Activated CD4-positive, alpha-beta T cell treated with anti-CD3 and anti-CD28 coated beads for 48 hours (primary cell): ENCODE measurements around the gene UNC79.
"Not testable (repeated sequence)": the region's sequence is repeated elsewhere in the genome, so short reads cannot be mapped to it uniquely, and the experiment has no call there.

ENCODE experiments used
- DNase-seq: peaks from one replicate; pipeline ENCODE4 v3.0.0-alpha.2; 2020

UNC79 gene

DNA sequence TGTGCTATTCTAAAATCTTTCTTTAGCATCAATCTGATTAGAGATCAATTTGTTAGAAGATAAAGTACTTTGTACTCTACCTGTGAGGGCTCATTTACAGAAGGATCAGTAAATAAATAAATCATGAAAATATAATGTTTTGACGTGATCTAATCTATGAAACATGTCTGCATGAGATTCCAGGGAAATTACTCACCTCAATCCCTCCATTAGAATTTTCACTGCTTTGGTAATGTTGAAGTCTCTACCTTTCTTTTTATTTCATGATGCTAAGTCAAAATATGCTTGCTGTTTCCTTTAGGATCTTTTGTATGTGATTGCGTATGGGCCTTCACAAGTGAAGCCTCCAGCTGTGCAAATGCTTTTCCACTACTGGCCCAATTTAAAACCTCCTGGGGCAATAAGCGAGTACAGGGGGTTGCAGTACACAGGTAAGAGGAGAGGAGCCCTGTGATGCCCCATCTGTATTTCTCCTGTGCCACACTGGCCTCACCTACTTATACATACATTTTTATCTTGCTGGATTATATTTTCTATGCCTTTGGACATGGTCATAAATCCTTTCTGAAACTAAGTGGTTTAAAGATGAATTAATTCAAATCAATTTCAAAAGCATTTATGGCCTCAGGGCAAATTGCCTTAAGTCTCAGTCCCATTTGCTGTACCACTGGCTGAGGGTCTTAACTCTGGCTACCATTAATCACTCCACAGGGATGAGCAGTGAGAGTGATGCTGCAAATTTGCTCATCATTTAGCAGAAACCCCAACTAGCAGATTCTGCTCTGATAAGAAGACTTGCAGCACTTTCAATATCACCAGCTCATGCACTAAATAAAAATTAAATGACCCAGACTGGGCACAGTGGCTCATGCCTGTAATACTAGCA is 66.4 kb downstream of the UNC79 start:
- DNase-seq, result no peak

DNA sequence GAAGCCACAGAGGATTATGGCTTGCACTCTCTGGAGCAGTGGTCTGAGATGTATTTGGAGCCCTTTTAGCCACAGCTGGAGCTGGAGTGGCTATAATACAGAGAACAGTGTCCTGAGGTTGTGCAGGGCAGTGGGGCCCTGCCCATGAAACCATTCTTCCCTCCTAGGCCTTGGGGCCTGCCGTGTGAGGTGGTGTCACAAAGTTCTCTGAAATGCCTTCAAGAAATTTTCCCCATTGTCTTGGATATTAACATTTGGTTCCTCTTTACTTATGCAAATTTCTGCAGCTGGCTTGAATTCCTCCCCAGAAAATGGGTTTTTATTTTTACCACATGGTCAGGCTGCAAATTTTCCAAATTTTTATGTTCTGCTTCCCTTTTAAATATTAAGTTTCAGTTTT is 79.3 kb downstream of the UNC79 start:
- DNase-seq, result no peak

DNA sequence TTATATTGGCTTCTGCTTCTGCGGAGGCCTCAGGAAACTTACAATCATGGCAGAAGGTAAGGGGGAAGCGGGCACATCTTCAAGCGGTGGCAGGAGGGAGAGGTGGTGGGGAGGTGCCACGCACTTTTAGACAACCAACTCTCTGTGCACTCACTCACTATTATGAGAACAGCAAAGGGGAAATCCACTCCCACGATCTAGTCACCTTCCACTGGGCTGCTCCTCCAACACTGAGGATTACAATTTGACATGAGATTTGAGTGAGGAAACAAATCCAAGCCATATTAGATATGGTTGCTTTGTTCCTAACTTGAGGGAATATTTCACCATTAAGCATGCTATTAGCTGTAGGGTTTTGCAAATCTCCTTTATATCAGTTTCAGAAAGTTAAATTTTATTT is 80.3 kb downstream of the UNC79 start:
- no peak for DNase-seq

DNA sequence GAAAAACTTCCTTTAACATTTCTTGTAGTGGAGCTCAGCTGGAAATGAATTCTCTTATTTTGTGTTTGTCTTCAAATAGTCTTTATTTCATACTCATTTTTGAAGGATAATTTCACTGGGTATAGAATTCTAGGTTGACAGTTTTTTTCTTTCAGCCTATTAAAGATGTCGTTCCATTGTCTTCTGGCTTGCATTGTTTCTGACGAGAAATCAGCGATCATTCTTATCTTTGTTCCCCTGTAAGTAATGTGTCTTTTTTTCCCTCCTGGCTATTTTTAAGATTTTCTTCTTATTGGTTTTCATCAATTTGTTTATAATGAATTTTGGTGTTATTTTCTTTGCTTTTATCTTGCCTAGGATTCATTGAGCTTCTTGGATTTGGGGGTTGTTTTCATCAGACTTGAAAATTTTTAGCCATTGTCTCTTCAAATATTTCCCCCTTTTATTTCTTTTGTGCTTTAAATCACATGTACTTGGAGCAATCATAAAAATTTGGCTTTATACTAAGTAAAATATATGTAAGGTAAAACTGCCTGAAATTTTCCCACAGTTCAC is 89.4 kb downstream of the UNC79 start:
- no peak for DNase-seq

DNA sequence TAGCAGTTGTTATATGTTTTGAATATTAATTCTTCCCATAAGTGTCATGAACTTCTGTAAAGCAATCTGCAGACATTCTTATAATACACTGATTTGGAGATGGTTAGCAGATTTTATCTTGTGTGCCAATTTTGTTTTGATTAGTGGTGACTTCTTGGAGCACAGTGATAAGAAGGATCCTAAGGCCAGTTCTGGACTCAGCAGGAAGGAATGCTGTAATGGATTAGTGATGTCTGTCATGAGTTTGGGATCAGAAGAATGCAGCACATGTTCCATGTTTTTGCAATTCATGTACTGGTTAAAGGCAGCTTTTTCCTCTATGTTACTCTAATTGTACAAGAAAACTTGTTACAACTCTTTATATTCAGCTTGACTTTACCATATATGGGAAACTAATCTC is 91.5 kb downstream of the UNC79 start:
- DNase-seq, result no peak

DNA sequence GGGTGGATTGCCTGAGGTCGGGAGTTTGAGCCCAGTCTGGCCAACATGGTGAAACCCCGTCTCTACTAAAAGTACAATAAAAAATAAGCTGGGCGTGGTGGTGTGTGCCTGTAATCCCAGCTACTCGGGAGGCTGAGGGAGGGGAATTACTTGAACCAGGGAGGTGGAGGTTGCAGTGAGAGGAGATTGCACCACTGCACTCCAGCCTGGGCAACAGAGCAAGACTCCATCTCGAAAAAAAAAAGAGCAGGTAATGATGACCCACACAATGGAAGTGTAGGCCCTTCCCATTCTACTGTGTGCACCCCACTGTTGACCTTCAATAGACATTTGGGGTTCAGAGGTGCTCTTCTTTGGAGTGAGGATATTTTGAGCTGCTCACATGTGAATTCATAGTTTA is 94.5 kb downstream of the UNC79 start:
- DNase-seq, result not testable (repeated sequence)

DNA sequence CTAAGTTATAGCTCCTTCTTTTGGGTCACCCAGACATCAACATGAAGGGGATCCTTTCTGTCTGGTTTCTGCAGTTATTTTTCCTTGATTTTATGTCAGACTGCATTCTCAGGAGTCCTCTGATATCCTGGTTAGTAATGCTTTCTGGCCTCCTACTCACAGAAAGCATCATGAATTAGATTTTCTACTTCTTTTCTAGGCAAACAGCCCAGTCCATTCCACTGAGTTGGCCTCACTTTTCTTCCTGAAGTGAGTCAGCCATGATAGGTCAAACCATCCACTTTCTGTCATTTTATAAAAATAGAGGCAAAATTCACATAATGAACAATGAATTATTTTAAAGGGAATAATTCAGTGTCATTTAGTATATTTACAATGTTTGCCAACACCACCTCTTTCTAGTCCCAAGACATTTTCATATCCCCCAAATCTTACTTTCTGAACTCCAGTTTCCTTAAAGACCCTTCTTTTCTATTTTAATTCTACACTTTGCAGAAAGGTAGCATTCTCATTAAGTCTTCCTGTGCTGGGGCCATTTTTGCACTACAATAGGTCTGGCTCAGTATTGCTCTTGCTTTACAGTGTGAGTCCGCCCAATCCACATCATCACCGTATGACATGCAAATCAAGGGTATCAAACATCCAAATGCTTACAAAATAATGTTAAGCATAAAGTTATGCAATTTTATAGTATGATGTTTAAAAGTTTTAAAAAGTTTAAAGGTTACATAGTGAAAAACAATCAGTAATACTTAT is 95.1 kb downstream of the UNC79 start:
- no peak for DNase-seq

DNA sequence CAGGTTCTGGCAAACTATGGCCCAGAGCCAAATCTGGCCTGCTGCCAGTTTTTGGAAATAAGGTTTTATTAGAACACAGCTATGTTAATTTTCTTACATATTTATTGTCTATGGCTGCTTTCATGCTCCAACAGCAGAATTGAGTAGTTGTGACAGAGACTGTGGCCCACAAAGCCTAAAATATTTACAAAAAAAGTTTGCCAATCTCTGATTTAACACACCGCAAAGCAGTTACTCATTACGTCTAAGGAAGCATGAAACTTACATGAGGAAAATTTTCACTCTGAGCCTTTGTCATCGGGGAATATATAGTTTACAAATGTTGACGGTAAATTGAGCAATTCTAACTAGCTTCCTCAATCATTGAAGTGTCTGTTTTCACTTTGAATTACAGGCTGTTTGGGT is 96.5 kb downstream of the UNC79 start:
- no peak for DNase-seq

DNA sequence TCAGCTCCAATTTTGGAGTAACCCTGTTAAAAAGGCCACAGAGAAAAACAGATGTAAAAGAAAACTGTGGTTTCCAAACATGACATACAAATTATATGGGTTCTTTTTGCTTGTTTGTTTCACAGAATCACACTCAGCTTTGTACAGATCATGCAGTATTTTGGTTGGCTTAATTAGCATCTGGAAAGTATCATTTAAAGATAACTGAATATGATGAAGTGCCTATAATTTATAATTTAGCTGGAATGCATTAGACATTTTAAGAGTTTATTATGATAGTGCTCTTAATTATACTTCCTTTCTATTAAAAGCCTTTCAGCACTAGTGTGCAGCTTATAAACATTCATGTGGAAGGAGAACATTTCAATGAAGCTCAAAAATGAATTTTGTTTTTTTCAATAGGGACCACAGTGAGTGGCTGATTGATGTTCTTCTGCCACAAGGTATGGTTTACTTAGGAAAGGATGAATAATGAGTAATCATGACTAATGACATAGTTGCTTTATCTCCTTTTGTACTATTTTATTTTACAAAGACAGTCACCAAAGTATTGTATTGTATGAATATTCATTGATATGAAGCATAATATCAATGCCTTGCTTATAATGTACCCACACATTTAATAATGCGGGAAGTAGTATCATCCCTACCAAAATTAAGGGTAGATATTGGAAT is 98.3 kb downstream of the UNC79 start:
- DNase-seq, result no peak

DNA sequence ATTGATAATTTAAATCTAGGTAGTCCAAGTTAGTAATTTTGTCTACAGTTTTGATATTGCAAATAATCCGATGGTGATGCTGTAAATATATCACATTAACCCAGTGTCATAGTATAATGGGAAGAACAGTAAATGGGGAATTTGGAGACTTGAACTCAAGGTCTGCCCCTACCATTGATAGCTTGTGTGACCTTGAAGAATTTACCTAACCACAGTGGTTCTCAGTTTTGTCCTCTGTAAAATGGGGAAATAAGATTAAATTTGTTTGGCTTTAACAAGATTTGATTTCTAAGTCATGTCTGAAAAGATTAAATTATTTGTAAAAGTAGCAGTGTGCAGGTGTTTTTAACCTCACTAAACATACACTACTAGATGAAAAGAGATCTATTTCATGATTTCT is 100.9 kb downstream of the UNC79 start:
- DNase-seq, result no peak

DNA sequence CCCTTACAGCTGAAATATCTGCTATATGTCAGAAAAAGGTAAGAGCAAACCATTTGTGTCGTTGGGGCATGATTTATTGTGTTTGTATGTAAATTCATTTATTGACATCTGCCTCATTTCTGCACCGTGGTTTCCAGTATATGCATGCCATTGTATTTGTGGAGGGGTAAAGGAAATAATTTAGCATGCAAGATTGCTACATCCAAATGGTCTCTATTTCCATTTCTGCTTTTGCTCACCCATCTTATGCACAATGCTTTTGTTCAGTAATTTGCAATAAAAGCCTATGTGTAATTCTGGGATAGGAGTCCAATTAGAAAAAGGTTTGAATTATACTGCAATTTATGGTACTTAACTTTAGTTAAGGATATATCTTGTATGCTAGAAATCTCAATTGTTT is 101.8 kb downstream of the UNC79 start:
- DNase-seq, result no peak

DNA sequence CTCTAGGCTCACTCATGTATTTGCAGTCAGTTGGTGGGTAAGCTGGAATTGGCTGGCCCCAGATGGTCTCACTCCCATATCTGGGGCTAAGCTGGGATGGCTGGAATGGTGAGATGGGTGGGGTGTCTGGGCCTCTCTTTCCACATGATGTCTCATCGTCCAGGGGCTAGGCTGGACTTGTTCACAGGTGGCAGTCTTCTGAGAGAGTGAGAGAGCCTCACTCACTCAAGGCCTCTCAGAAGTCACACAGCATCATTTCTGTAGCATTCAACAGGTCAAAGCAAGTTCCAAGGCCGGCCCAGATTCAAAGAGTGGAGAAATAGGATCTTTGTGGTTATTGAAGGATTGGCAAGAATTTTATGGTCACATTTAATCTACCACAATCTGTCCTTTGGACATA is 102.7 kb downstream of the UNC79 start:
- no peak for DNase-seq

DNA sequence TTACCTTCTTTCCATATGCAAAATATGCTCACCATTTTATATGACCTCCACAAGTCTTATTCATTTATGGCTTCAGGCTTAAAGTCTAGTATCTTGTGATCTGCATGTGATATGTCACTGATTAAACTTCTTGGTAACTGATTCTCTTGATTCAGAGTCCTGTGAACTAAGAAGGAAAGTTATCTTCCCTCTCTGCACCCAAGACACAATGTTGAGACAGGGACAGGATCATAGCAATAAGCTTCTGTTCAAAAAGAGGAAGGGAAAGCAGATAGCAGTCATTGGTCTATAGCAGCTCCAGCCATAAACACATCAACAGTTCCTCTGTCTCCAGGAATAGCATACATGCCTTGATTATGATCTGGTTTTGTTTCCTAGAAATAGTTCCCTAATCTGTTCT is 103.1 kb downstream of the UNC79 start:
- DNase-seq, result no peak

DNA sequence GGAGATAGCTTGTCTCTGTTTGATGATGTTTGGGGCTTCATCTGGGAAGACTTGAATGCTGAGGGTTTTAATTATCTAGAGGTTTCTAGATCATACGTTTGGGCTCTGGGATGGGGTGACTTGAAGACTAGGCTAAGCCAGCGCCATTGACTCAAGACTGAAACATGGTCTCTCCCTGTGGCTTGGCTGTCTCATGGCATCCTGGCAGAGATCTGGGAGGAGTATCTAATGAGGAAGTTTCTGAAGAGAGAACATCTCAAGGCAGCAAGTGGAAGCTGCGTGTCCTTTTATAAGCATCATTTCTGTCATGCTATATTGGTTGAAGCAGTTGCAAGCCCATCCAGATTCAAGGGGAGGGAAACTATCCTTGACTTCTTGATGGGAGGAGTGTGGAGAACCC is 104.8 kb downstream of the UNC79 start:
- DNase-seq, result no peak

DNA sequence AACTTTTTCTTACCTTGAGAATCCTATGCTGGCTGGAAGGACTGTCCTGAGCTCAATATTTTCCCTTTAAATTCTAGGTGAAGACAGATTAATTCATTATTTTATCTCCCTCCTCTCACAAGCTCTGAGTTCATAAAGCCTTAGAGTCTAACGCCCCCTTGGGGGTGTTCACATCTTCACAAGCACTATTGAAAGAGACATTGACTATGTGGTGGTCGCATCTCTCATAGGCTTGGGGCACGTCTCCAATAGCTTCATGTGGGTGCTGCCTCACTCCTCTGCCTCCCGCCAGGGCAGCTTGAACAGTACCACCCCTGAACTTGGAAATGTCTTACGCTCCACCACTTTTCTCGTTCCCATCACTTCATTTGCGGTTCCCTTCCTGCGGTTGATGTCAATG is 106.2 kb downstream of the UNC79 start:
- DNase-seq, result no peak

DNA sequence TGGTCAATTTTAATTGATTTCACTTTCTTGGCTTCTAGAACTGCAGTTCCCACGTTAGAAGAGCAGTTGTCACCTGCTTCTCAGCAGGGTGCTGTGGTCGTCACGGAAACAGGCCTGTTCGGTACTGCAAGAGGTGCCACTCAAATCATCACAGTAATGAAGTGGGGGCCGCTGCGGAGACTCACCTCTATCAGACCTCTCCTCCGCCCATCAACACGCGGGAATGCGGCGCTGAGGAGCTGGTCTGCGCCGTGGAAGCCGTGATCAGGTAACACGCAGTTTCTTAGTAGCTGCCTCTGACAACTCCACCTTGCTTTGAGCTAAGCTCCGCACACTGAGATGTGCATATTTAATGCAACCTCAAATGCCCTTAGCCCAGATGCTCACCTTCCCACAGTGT is 107.2 kb downstream of the UNC79 start:
- DNase-seq, result no peak

DNA sequence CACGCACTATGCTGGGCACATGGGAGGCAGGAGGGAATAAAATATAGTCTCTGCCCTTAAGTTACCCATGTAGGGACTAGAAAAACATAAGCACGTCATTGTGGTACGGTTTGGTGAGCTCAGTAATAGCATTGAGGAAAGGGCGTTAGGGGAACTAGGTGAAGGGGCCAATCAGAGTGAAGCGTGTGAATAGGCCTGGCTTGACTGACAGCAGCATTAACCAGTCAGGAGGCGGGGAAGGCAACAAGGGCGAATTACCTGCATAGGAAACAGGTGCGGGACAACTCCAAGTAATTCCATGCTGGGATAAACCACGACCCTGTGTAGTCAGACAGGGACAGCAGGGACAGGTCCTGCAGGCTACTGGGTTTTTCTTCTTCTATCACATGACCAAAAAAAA is 107.7 kb downstream of the UNC79 start:
- peak; percentile 20 for DNase-seq

DNA sequence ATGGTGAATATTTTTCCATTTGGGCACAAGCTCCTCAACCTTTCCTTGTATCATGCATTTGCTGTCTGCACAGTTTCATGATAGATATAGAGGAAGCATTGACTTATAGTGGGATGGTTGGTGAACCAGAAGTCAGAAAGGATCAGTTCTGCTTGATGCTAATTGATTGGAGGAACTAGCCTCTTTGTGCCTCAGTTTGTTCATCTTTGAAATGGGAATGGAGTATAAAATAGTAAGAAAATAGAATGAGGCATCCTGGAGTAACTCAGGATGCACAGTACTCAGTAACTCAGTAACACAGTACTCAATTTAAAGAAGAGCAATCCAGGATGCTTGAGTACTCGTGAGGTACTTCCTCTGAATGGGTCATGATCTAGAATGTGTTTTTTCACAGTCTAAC is 109.5 kb downstream of the UNC79 start:
- no peak for DNase-seq

DNA sequence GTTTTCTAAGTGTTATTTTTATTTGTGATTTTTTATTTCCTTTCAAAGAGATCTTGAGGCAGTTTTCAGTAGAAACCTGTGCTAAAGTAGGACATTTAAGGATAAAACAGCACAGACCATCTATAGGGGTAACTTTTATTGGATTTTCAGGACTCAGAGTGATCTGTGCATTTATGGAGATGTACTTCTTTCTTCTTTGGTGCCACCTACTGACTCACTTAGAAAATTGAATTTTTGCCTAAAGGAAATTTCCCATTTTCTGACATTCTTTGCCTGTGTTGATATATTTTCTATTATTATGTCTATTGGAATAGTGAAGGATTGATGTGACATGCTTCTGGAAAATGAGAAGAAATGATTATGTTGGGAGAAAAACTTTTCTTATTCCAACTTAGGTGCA is 113.0 kb downstream of the UNC79 start:
- DNase-seq, result no peak

DNA sequence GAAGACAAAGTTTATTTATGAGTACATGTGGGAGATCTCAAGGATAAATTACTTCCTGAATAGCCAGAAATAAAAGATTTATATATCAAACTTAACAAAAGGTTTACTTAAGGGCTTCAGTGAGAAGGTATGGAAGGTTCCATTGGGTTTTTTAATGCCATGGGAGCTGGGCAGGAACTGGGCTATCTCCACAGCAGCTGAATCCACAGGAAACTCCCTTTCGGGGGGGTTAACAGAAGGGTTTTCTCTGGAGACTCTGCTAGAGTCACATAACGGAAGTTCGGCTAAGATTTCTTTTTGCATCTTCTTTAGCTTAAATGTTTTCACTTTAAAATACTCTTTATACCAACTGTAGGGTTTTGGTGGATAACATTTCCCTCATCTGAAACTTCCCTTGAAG is 113.5 kb downstream of the UNC79 start:
- no peak for DNase-seq

DNA sequence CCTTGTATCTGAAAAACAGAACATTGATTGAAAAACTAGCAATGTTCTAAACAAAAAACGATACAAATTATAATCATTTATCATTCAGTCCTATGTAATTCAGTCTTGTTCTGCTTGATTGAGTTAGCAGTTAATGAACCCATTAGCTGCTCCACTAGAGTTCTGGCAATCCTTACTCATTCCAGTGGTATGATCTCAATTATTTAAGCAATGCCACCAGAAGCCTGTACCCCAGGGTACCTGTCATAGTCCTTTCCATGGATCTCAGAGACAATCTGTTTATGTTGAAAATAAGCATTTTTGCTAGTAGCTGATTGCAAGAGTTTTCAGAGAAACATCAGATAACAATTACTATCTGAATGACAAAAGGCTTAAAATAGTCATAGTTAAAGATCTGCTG is 115.9 kb downstream of the UNC79 start:
- no peak for DNase-seq

DNA sequence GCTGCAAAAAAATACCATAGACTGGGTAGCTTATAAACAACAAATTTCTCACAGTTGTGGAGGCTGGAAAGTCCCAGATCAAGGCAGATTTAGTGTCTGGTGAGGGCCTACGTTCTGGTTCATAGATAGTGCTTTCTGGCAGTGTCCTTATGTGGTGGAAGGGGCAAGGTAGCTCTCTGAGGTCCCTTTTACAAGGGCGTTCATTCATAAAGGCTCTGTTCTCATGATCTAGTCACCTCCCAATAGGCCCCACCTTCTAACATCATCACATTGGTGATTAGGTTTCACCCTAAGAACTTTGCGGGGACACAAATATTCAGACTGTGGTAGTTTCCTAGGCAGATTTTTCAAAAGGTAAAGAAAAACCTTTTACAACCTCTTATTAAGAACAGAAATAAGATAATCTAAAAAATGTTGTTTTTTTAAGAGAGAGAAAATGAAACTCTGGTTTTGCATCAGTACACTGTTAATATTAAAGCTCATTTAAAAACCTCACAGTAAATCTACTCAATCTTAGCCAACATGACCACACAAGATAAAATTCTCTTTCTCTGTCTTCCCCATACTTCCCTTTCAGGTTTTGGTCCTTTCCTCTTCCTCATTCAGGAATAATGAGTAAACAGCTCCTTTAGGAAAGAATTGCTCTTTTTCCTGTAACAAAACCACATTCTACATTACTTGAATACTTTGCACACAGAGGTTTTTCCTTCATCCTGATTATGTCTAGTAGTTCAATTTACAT is 117.5 kb downstream of the UNC79 start:
- no peak for DNase-seq

DNA sequence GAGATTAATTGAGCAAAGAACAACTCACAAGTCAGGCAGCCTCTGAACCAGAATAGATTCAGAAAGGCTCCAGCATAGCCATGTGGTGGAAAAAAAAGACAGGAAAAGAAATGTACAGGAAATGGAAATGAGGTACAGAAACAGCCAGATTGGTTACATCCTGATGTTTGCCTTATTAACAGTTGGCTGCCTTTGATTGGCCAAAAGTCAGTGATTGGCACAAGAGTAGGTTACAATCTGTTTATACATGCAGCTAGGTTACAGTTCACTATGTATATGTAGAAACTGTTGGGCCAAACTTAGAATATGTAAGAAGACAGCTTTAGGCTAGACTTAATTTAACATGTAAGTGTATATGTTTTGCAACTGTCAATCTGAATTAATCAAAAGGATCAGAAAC is 118.9 kb downstream of the UNC79 start:
- no peak for DNase-seq
